GM12892 (cell line): ENCODE results near the gene KIAA0825.

ENCODE experiments used
- POLR2AphosphoS5 ChIP-seq: IDR thresholded peaks from 2 replicates; pipeline ENCODE4 v1.6.1; 2011; ENCODE audit warnings: low read depth, low read length, control low read depth
- TAF1 ChIP-seq: IDR thresholded peaks from 2 replicates; pipeline ENCODE4 v1.6.1; 2011; ENCODE audit warnings: low read depth, mild to moderate bottlenecking, control low read depth, low read length, borderline replicate concordance

- TF ChIP-seq POLR2AphosphoS5: no peak
- TF ChIP-seq TAF1: no peak
These were observed 160.6 kb downstream of the KIAA0825 start for GRCh38 chr5:94457788-94458187.
